ENCODE measurements around the gene TST.

Gene TST

GRCh38 chr22:36977401-36977861 is 41.8 kb downstream of the TST start:
- Histone ChIP-seq H3K9me3 (replicated peaks in 1 of 2; ENCODE audit: control insufficient read depth in 2 of 2, insufficient read depth in 1 of 2, low read depth in 1 of 2, low read length in 2 of 2) (no peaks in the 10 kb centered on the region), H3K4me2 (ENCODE audit: insufficient read depth, low read length, poor library complexity, severe bottlenecking) (peak overlapping the region; percentile 21), H3K18ac (ENCODE audit: low read length) (peak overlapping the region; percentile 39), H3K9ac (ENCODE audit: low read depth, low read length, poor library complexity) (no peak overlapping the region), H2BK5ac (ENCODE audit: low read length) (no peak overlapping the region), H3K14ac (ENCODE audit: low read length) (no peak overlapping the region), H3K4ac (ENCODE audit: low read length) (no peak overlapping the region), H2BK12ac (ENCODE audit: low read length) (peak overlapping the region; percentile 12), H3K79me1 (ENCODE audit: low read depth, low read length) (no peaks in the 10 kb centered on the region), H4K8ac (ENCODE audit: low read depth, low read length) (no peak overlapping the region), H2AFZ (ENCODE audit: low read length) (peak overlapping the region; percentile 90), H2AK5ac (ENCODE audit: low read depth, low read length) (peak overlapping the region; percentile 76), H3K4me3 (ENCODE audit: low read length in 2 of 2) (peak overlapping the region in 1 of 2 donors; percentile 37), H3K36me3 (replicated peaks in 1 of 2; ENCODE audit: control insufficient read depth in 2 of 2, insufficient read depth in 2 of 2, low read length in 2 of 2) (no peaks in the 10 kb centered on the region), H4K91ac (ENCODE audit: low read depth, low read length, poor library complexity) (no peak overlapping the region), H3K4me1 (ENCODE audit: control insufficient read depth in 2 of 2, insufficient read depth in 1 of 2, low read depth in 1 of 2, low read length in 2 of 2) (peaks cover 0 to 4% of the 10 kb centered on the region in 2 donors), H2BK15ac (ENCODE audit: low read length) (peak overlapping the region; percentile 94), H3K27me3 (ENCODE audit: control insufficient read depth in 3 of 3, insufficient read depth in 3 of 3, low read depth in 1 of 3, low read length in 3 of 3) (peaks cover 0 to 16% (median 0%) of the 10 kb centered on the region in 3 experiments), H3K23ac (ENCODE audit: low read depth, low read length, poor library complexity) (peak overlapping the region; percentile 12), H2BK120ac (ENCODE audit: low read depth, low read length) (no peak overlapping the region), H3K27ac (replicated peaks; ENCODE audit: low read length) (no peak overlapping the region)
- no CpG with 5 or more reads among the region's 13 CpGs for WGBS, 2 donors (ENCODE audit: extremely low coverage in 2 of 2, insufficient read length in 2 of 2, insufficient replicate concordance in 1 of 2)
- DNase-seq (ENCODE audit: low spot score) = peak; percentile 40

DNA sequence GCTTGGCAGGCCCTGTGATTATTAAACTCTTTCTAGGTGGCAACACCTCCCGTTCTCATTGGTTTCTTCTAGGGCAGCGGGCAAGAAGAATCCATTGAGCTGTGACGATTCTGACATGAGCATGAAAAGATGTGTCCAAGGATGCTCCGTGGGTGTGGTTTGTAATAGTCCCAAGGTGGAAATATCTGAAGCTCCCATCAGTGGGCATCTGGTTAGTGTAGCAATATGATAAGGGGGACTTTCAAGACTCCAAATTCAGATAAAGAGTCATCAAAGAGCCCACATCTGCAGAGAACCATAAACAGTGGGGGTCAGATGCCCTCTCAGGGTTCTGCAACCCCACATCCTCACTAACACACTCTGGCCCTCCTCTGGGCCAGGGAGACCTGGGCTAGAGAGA is 42.6 kb downstream of the TST start:
- Histone ChIP-seq H4K8ac (ENCODE audit: low read depth, low read length) (no peak overlapping the region), H3K9me3 (replicated peaks in 1 of 2; ENCODE audit: control insufficient read depth in 2 of 2, insufficient read depth in 1 of 2, low read depth in 1 of 2, low read length in 2 of 2) (no peaks in the 10 kb centered on the region), H3K4ac (ENCODE audit: low read length) (no peak overlapping the region), H2AFZ (ENCODE audit: low read length) (peak overlapping the region; percentile 90), H2BK15ac (ENCODE audit: low read length) (no peak overlapping the region), H3K14ac (ENCODE audit: low read length) (no peak overlapping the region), H3K18ac (ENCODE audit: low read length) (no peak overlapping the region), H3K36me3 (replicated peaks in 1 of 2; ENCODE audit: control insufficient read depth in 2 of 2, insufficient read depth in 2 of 2, low read length in 2 of 2) (no peaks in the 10 kb centered on the region), H4K91ac (ENCODE audit: low read depth, low read length, poor library complexity) (no peak overlapping the region), H3K27me3 (ENCODE audit: control insufficient read depth in 3 of 3, insufficient read depth in 3 of 3, low read depth in 1 of 3, low read length in 3 of 3) (peaks cover 0 to 24% (median 0%) of the 10 kb centered on the region in 3 experiments), H3K4me1 (ENCODE audit: control insufficient read depth in 2 of 2, insufficient read depth in 1 of 2, low read depth in 1 of 2, low read length in 2 of 2) (peaks cover 0 to 4% of the 10 kb centered on the region in 2 donors), H2AK5ac (ENCODE audit: low read depth, low read length) (no peak overlapping the region), H3K27ac (replicated peaks; ENCODE audit: low read length) (no peak overlapping the region), H3K79me1 (ENCODE audit: low read depth, low read length) (no peaks in the 10 kb centered on the region), H3K4me2 (ENCODE audit: insufficient read depth, low read length, poor library complexity, severe bottlenecking) (no peak overlapping the region), H3K9ac (ENCODE audit: low read depth, low read length, poor library complexity) (no peak overlapping the region), H3K23ac (ENCODE audit: low read depth, low read length, poor library complexity) (no peak overlapping the region), H2BK5ac (ENCODE audit: low read length) (no peak overlapping the region), H2BK120ac (ENCODE audit: low read depth, low read length) (no peak overlapping the region), H2BK12ac (ENCODE audit: low read length) (no peak overlapping the region), H3K4me3 (ENCODE audit: low read length in 2 of 2) (no peak overlapping the region)
- no CpG with 5 or more reads among the region's 4 CpGs for WGBS, 2 donors (ENCODE audit: extremely low coverage in 2 of 2, insufficient read length in 2 of 2, insufficient replicate concordance in 1 of 2)
- no peak for DNase-seq (ENCODE audit: low spot score)

DNA sequence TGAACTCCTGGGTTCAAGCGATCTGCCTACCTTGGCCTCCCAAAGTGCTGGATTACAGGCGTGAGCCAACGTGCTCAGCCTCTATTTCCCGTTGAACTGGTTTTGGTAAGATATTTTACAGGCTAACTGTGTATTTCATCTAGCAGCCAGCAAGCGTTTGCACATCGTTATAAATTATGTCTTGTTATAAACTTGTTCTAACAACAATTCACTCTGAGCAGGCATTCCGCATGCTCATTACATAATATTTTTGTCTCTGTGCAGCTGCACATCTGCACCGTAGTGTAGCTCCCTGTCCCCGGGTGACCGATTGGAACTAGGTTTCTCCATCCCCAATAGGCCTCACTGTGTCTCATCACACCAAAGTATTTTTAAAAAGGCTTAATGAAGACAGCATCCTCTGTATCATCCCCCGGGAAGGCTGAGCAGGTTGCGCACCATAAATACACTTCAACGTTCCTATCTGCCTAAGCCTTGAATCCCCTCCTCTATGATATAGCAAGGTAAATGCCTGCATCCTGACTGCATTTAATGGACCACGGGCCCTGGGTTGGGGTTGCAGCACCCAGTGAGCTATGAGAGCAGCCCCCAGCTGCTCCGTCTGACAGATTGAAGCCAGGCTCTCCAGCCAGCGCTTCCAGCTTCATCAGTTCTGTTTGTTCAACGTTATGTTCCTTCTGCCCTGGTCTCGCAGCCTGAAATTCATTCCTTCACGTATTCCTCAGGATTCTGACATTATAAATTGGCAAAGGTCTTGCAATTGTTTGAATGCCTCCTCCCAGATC is 47.7 kb downstream of the TST start:
- Histone ChIP-seq H3K4me1 (ENCODE audit: control insufficient read depth in 2 of 2, insufficient read depth in 1 of 2, low read depth in 1 of 2, low read length in 2 of 2) (no peaks in the 10 kb centered on the region), H3K4me2 (ENCODE audit: insufficient read depth, low read length, poor library complexity, severe bottlenecking) (no peak overlapping the region), H4K91ac (ENCODE audit: low read depth, low read length, poor library complexity) (no peak overlapping the region), H2BK120ac (ENCODE audit: low read depth, low read length) (no peak overlapping the region), H3K9me3 (replicated peaks in 1 of 2; ENCODE audit: control insufficient read depth in 2 of 2, insufficient read depth in 1 of 2, low read depth in 1 of 2, low read length in 2 of 2) (no peaks in the 10 kb centered on the region), H3K9ac (ENCODE audit: low read depth, low read length, poor library complexity) (no peak overlapping the region), H3K79me1 (ENCODE audit: low read depth, low read length) (no peaks in the 10 kb centered on the region), H3K27me3 (ENCODE audit: control insufficient read depth in 3 of 3, insufficient read depth in 3 of 3, low read depth in 1 of 3, low read length in 3 of 3) (peaks cover 0 to 41% (median 0%) of the 10 kb centered on the region in 3 experiments), H2BK12ac (ENCODE audit: low read length) (no peak overlapping the region), H3K4ac (ENCODE audit: low read length) (no peak overlapping the region), H3K23ac (ENCODE audit: low read depth, low read length, poor library complexity) (no peak overlapping the region), H3K14ac (ENCODE audit: low read length) (no peak overlapping the region), H3K27ac (replicated peaks; ENCODE audit: low read length) (no peak overlapping the region), H3K36me3 (replicated peaks in 1 of 2; ENCODE audit: control insufficient read depth in 2 of 2, insufficient read depth in 2 of 2, low read length in 2 of 2) (no peaks in the 10 kb centered on the region), H3K18ac (ENCODE audit: low read length) (no peak overlapping the region), H2AFZ (ENCODE audit: low read length) (no peak overlapping the region), H2BK15ac (ENCODE audit: low read length) (no peak overlapping the region), H2BK5ac (ENCODE audit: low read length) (no peak overlapping the region), H4K8ac (ENCODE audit: low read depth, low read length) (no peak overlapping the region), H2AK5ac (ENCODE audit: low read depth, low read length) (no peak overlapping the region), H3K4me3 (ENCODE audit: low read length in 2 of 2) (no peak overlapping the region)
- WGBS, 2 donors (ENCODE audit: extremely low coverage in 2 of 2, insufficient read length in 2 of 2, insufficient replicate concordance in 1 of 2) = no CpG with 5 or more reads among the region's 19 CpGs
- DNase-seq (ENCODE audit: low spot score) = no peak

DNA sequence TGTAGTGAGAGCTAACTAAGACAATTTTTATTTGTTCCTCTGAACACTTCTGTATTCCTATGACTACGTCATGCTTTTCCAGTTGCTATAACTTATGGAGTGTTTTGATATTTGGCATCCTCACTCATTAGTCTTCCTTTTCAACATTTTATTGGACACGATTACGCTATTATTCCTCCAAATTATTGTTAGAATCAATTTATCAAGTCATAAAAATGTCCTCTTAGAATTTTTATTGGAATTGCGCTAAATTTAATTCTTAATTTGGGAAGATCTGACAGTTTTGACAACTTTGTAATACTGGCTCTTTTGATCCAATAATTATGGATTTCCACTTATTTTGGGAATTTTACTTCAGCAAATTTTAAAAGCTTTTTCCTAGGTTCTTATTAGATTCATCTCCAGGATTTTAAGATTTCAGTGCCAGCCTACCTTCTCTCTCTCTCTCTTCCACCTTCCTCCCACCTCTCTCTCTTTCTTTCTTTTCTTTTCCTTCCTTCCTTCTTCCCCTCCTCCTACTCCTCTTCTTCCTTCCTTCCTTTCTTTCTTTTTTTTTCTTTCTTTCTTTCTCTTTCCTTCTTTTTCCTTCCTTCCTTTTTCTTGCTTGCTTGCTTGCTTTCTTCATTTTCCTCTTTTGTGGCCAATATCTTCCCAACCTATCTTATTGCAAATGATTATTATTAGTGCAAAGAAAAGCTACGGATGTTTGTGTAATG is 50.8 kb downstream of the TST start:
- Histone ChIP-seq H3K4me3 (ENCODE audit: low read length in 2 of 2) (no peak overlapping the region), H3K4ac (ENCODE audit: low read length) (no peak overlapping the region)
- no CpG with 5 or more reads among the region's 5 CpGs for WGBS, 2 donors (ENCODE audit: extremely low coverage in 2 of 2, insufficient read length in 2 of 2, insufficient replicate concordance in 1 of 2)

More for the DNA sequence above, 50.8 kb downstream of the TST start:
- Histone ChIP-seq H3K4me1 (ENCODE audit: control insufficient read depth in 2 of 2, insufficient read depth in 1 of 2, low read depth in 1 of 2, low read length in 2 of 2) (no peaks in the 10 kb centered on the region), H3K9ac (ENCODE audit: low read depth, low read length, poor library complexity) (no peak overlapping the region), H2BK5ac (ENCODE audit: low read length) (no peak overlapping the region), H3K4me2 (ENCODE audit: insufficient read depth, low read length, poor library complexity, severe bottlenecking) (no peak overlapping the region), H3K79me1 (ENCODE audit: low read depth, low read length) (no peaks in the 10 kb centered on the region), H2AFZ (ENCODE audit: low read length) (no peak overlapping the region), H4K8ac (ENCODE audit: low read depth, low read length) (no peak overlapping the region), H3K27ac (replicated peaks; ENCODE audit: low read length) (no peak overlapping the region), H3K18ac (ENCODE audit: low read length) (no peak overlapping the region), H2AK5ac (ENCODE audit: low read depth, low read length) (no peak overlapping the region), H3K27me3 (ENCODE audit: control insufficient read depth in 3 of 3, insufficient read depth in 3 of 3, low read depth in 1 of 3, low read length in 3 of 3) (peaks cover 0 to 43% (median 0%) of the 10 kb centered on the region in 3 experiments), H3K36me3 (replicated peaks in 1 of 2; ENCODE audit: control insufficient read depth in 2 of 2, insufficient read depth in 2 of 2, low read length in 2 of 2) (no peaks in the 10 kb centered on the region), H3K9me3 (replicated peaks in 1 of 2; ENCODE audit: control insufficient read depth in 2 of 2, insufficient read depth in 1 of 2, low read depth in 1 of 2, low read length in 2 of 2) (no peaks in the 10 kb centered on the region), H3K14ac (ENCODE audit: low read length) (no peak overlapping the region), H4K91ac (ENCODE audit: low read depth, low read length, poor library complexity) (no peak overlapping the region), H2BK120ac (ENCODE audit: low read depth, low read length) (no peak overlapping the region), H2BK15ac (ENCODE audit: low read length) (no peak overlapping the region), H3K23ac (ENCODE audit: low read depth, low read length, poor library complexity) (no peak overlapping the region), H2BK12ac (ENCODE audit: low read length) (no peak overlapping the region)
- DNase-seq (ENCODE audit: low spot score) = no peak

Measured in neuronal stem cell (in vitro differentiated cells).